Ishikawa (cell line): ENCODE data around the gene GABPB1.

ENCODE experiments used
- CEBPB ChIP-seq: IDR thresholded peaks from 2 replicates; pipeline ENCODE4 v1.6.1; 2012
- CREB1 ChIP-seq: IDR thresholded peaks from 2 replicates; pipeline ENCODE4 v1.6.1; 2012; ENCODE audit warnings: low read depth
- EGR1 ChIP-seq: IDR thresholded peaks from 2 replicates; pipeline ENCODE4 v1.6.1; 2012
- EP300 ChIP-seq: IDR thresholded peaks from 2 replicates; pipeline ENCODE4 v1.6.1; 2012; ENCODE audit warnings: borderline replicate concordance
- FOXM1 ChIP-seq: IDR thresholded peaks from 2 replicates; pipeline ENCODE4 v1.6.1; 2012; ENCODE audit warnings: low read depth, borderline replicate concordance
- NFIC ChIP-seq: IDR thresholded peaks from 2 replicates; pipeline ENCODE4 v1.6.1; 2012
- RAD21 ChIP-seq: IDR thresholded peaks from 2 replicates; pipeline ENCODE4 v1.6.1; 2012; ENCODE audit warnings: low read depth
- TAF1 ChIP-seq: IDR thresholded peaks from 2 replicates; pipeline ENCODE4 v1.6.1; 2012; ENCODE audit warnings: low read depth, mild to moderate bottlenecking
- TCF12 ChIP-seq: IDR thresholded peaks from 2 replicates; pipeline ENCODE4 v1.6.1; 2012; ENCODE audit warnings: low read depth
- TEAD4 ChIP-seq: IDR thresholded peaks from 2 replicates; pipeline ENCODE4 v1.6.1; 2012
- YY1 ChIP-seq: IDR thresholded peaks from 2 replicates; pipeline ENCODE4 v1.6.1; 2012; ENCODE audit warnings: low read depth
- TF ChIP-seq, protein P1 (sequence below): IDR thresholded peaks from 2 replicates; pipeline ENCODE4 v1.6.1; 2012; ENCODE audit warnings: low read depth, mild to moderate bottlenecking
- TF ChIP-seq, protein P2 (sequence below): IDR thresholded peaks from 2 replicates; pipeline ENCODE4 v1.6.1; 2012

DNA sequence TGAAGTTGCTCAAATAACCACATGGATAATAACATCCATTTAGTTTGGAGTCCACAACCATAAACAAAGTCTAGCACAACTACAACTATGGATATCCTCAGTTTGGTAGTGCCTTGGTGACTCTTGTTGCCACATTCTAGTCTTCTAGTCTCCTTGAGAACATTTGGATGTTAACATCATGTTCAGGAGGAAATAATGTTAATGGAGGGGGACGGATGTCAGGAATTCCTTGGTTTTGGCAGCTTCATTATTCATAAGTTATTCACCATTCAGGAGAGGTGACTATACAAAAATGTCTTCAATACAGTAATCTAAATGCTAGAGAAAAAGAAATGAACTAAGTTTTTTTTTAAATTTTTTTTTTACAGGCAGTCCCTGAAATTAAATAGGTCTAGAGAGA is 26.4 kb upstream of the GABPB1 start:
- TF ChIP-seq, protein P1, sequence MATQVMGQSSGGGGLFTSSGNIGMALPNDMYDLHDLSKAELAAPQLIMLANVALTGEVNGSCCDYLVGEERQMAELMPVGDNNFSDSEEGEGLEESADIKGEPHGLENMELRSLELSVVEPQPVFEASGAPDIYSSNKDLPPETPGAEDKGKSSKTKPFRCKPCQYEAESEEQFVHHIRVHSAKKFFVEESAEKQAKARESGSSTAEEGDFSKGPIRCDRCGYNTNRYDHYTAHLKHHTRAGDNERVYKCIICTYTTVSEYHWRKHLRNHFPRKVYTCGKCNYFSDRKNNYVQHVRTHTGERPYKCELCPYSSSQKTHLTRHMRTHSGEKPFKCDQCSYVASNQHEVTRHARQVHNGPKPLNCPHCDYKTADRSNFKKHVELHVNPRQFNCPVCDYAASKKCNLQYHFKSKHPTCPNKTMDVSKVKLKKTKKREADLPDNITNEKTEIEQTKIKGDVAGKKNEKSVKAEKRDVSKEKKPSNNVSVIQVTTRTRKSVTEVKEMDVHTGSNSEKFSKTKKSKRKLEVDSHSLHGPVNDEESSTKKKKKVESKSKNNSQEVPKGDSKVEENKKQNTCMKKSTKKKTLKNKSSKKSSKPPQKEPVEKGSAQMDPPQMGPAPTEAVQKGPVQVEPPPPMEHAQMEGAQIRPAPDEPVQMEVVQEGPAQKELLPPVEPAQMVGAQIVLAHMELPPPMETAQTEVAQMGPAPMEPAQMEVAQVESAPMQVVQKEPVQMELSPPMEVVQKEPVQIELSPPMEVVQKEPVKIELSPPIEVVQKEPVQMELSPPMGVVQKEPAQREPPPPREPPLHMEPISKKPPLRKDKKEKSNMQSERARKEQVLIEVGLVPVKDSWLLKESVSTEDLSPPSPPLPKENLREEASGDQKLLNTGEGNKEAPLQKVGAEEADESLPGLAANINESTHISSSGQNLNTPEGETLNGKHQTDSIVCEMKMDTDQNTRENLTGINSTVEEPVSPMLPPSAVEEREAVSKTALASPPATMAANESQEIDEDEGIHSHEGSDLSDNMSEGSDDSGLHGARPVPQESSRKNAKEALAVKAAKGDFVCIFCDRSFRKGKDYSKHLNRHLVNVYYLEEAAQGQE, result no peak
- TF ChIP-seq RAD21, result no peak
- no peak for TF ChIP-seq TCF12
- no peak for TF ChIP-seq EP300
- TF ChIP-seq EGR1, result no peak
- TF ChIP-seq YY1, result no peak
- no peak for TF ChIP-seq CREB1
- TF ChIP-seq TEAD4, result no peak
- TF ChIP-seq NFIC, result no peak
- TF ChIP-seq FOXM1, result no peak
- TF ChIP-seq, protein P2, sequence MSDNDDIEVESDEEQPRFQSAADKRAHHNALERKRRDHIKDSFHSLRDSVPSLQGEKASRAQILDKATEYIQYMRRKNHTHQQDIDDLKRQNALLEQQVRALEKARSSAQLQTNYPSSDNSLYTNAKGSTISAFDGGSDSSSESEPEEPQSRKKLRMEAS, result no peak
- TF ChIP-seq TAF1, result no peak
- TF ChIP-seq CEBPB, result no peak
